ENCODE results near the gene CAMK2B.

The CAMK2B gene

GRCh38 chr7:44240983-44241510 lies 84.3 kb downstream of the CAMK2B start:
- DNase-seq (ENCODE audit: low read depth): peak; percentile 62
- TF ChIP-seq CTCF (IDR thresholded peaks at IDR 0.05; ENCODE audit: control insufficient read depth, extremely low read depth, insufficient read depth): peak; percentile 85
- H3K4me3 ChIP-seq (ENCODE audit: low read depth, low read length): no peak overlapping the region

DNA sequence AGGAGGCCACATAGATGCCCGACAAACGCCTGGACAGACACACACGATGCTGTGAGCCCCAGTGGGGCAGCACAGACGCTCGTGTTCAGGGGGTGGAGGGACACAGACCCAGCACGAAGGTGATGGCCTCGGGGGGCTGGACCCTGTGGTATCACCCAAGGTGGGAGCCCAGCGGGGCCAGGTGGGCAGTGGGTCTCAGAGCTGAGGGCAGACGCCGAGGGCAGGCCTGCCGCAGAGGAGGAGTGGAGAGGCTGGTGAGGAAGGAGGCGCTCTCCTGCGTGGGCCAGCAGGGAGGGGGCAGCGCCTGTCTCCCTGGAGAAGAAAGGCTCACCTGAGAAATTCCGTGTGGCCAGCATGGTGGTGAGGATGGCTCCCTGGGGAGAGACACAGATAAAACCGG lies 85.0 kb downstream of the CAMK2B start:
- H3K4me3 ChIP-seq (ENCODE audit: low read depth, low read length): no peak overlapping the region
- no peak for DNase-seq (ENCODE audit: low read depth)
- TF ChIP-seq CTCF (IDR thresholded peaks at IDR 0.05; ENCODE audit: control insufficient read depth, extremely low read depth, insufficient read depth): no peak

- no peak overlapping the region for H3K4me3 ChIP-seq (ENCODE audit: low read depth, low read length)
- no peak for TF ChIP-seq CTCF (IDR thresholded peaks at IDR 0.05; ENCODE audit: control insufficient read depth, extremely low read depth, insufficient read depth)
- DNase-seq (ENCODE audit: low read depth): no peak
These were observed 86.0 kb downstream of the CAMK2B start for GRCh38 chr7:44239361-44239760.

- no peak overlapping the region for H3K4me3 ChIP-seq (ENCODE audit: low read depth, low read length)
- DNase-seq (ENCODE audit: low read depth): no peak
- no peak for TF ChIP-seq CTCF (IDR thresholded peaks at IDR 0.05; ENCODE audit: control insufficient read depth, extremely low read depth, insufficient read depth)
These were observed 87.2 kb downstream of the CAMK2B start for GRCh38 chr7:44238116-44238695.

DNA sequence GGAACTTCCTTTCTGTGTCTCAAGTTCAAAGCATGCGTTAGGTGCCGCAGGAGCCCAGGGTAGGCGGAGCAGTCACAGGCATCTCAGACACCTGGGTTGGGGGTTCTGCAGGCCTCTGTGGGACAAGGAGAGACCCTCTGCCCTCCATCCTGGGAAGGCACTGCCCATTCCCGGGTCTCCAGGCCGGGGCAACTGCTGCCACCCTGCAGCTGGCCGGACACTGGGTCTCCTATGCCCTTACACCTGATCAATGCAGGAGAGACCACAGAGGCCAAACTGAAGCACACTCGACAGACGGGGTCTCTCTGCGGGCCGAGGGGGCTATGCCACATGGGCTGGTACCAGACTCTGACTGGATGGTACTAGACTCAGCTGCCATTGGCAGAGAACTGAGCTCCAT lies 87.7 kb downstream of the CAMK2B start:
- TF ChIP-seq CTCF (IDR thresholded peaks at IDR 0.05; ENCODE audit: control insufficient read depth, extremely low read depth, insufficient read depth): no peak
- no peak overlapping the region for H3K4me3 ChIP-seq (ENCODE audit: low read depth, low read length)
- no peak for DNase-seq (ENCODE audit: low read depth)

DNA sequence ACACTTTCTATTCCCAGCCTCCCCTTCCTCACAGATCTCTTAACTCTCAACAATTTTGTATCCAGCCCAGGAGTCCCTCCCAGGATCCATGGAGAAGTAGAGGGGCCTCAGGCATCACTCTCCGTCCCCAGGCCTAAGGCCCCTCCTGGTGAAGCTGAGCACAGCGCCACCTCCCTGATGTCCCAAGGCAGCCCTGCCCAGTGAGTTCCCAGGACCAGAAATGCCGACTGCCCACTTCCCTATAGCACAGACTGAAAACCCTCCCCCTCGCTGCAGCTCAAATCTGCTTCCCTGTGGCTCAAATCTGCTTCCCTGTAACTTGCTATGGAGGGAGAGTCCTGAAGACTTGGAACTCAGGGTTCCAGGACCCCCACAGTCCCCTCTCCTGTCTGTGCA lies 89.1 kb downstream of the CAMK2B start:
- TF ChIP-seq CTCF (IDR thresholded peaks at IDR 0.05; ENCODE audit: control insufficient read depth, extremely low read depth, insufficient read depth): no peak
- no peak overlapping the region for H3K4me3 ChIP-seq (ENCODE audit: low read depth, low read length)
- DNase-seq (ENCODE audit: low read depth): no peak
